ENCODE results near the gene LTB4R2. TPM values are rescaled to one million over a fixed set of nuclear protein-coding genes. Genes with fewer than 3 reads are reported as not detected.

The LTB4R2 gene
- total and polyA plus RNA-seq, 2 experiments from 2014 or later, result 0.40 to 12.6 TPM

DNA sequence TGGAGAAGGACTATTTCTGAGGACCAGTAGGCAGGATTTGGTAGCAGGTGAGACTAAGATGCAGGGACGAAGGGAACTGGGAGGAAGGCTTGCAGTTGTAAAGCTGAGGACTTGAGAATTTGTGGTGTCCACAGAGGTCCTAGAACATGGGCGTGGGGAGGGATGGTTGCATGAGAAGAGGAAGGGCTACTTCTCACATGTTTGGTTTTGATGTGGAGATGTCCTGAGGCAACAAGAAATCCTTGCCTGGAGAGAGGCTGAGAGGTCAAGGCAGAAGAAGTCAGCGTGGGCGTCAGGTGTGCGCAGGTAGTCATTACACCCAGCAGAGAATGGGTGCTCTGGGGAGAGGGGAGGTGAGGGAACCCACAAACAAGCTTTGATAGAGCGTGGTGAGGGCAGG is 32.9 kb upstream of the LTB4R2 start (continued):
- TF ChIP-seq, protein P1, sequence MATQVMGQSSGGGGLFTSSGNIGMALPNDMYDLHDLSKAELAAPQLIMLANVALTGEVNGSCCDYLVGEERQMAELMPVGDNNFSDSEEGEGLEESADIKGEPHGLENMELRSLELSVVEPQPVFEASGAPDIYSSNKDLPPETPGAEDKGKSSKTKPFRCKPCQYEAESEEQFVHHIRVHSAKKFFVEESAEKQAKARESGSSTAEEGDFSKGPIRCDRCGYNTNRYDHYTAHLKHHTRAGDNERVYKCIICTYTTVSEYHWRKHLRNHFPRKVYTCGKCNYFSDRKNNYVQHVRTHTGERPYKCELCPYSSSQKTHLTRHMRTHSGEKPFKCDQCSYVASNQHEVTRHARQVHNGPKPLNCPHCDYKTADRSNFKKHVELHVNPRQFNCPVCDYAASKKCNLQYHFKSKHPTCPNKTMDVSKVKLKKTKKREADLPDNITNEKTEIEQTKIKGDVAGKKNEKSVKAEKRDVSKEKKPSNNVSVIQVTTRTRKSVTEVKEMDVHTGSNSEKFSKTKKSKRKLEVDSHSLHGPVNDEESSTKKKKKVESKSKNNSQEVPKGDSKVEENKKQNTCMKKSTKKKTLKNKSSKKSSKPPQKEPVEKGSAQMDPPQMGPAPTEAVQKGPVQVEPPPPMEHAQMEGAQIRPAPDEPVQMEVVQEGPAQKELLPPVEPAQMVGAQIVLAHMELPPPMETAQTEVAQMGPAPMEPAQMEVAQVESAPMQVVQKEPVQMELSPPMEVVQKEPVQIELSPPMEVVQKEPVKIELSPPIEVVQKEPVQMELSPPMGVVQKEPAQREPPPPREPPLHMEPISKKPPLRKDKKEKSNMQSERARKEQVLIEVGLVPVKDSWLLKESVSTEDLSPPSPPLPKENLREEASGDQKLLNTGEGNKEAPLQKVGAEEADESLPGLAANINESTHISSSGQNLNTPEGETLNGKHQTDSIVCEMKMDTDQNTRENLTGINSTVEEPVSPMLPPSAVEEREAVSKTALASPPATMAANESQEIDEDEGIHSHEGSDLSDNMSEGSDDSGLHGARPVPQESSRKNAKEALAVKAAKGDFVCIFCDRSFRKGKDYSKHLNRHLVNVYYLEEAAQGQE (IDR thresholded peaks at IDR 0.05; ENCODE audit: unreplicated experiment), result no peak
- no peak for TF ChIP-seq EZH2 (IDR thresholded peaks at IDR 0.05; ENCODE audit: low read depth, unreplicated experiment)

DNA sequence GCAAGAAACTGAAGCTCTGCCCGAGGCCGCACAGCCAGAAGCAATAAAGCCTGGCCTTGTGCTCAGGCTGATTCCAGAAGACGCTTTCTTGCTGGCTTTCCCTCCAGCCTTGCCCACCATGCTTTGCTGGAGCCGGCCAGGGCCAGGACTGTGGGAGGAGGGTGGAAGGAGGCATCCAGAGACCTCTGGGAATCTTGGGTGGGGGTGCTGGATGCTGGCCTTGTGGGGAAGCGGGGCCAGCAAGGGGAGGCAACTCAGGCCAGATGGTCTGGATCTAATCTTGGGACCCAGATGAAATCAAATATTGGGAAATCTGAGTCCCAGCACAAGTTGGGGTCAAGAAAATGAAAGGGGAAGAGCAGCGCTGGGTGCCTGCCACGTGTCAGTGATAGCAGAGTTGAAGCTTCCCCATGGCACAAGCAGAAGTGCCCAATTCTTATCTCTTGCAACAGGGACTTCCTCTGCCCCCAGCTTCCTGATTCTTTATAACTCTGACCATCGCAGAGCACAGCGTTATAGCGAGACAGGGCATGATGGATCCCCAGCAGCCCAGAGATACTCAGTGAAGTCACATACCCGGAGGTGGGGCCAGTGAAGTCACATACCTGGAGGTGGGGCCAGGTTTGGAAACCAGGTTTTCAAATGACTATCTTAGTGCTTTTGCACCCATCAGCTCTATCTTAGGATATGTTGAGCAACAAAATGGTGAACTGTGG is 32.2 kb upstream of the LTB4R2 start:
- H3K27ac ChIP-seq (ENCODE audit: low read depth), result no peak overlapping the region
- H3K36me3 Mint-ChIP-seq (ENCODE audit: low read depth), result no peaks in the 10 kb centered on the region
- no peaks in the 10 kb centered on the region; the same call in 1 of the 2 replicates for H4K20me1 ChIP-seq (replicated peaks; ENCODE audit: insufficient read depth)
- H3K4me1 Mint-ChIP-seq, result peaks cover 10% of the 10 kb centered on the region; the same call in 2 of the 3 replicates
- no peaks in the 10 kb centered on the region; the same call in 1 of the 2 replicates for H3K79me2 ChIP-seq (replicated peaks; ENCODE audit: insufficient read depth)
- no peak overlapping the region for H2AFZ ChIP-seq
- H3K9me3 Mint-ChIP-seq, result no peaks in the 10 kb centered on the region
- 0 out of 2 replicates have a peak, but pooled peaks cover 6% of the 10 kb centered on the region for H3K4me1 ChIP-seq (ENCODE audit: insufficient read depth)
- peaks cover 10% of the 10 kb centered on the region for H3K27me3 Mint-ChIP-seq (ENCODE audit: insufficient read depth, low read depth, poor library complexity)
- no peak overlapping the region for H3K27ac Mint-ChIP-seq
- no peak overlapping the region for H3K4me2 ChIP-seq
- no peaks in the 10 kb centered on the region for H3K36me3 ChIP-seq (ENCODE audit: insufficient read depth)
- ATAC-seq (no peak), DNase-seq (ENCODE audit: low spot score) (no peak)
- H3K9me2 ChIP-seq (ENCODE audit: insufficient read depth), result no peaks in the 10 kb centered on the region
- no peaks in the 10 kb centered on the region for H3K27me3 ChIP-seq (ENCODE audit: insufficient read depth)
- no peak overlapping the region for H3K4me3 Mint-ChIP-seq
- no peaks in the 10 kb centered on the region for H3F3A ChIP-seq (replicated peaks; ENCODE audit: low read depth)
- H3K4me3 ChIP-seq, result no peak overlapping the region
- no peak for TF ChIP-seq ZNF114 (CRISPR knock-in tag; IDR thresholded peaks at IDR 0.05)
- TF ChIP-seq, protein P2, sequence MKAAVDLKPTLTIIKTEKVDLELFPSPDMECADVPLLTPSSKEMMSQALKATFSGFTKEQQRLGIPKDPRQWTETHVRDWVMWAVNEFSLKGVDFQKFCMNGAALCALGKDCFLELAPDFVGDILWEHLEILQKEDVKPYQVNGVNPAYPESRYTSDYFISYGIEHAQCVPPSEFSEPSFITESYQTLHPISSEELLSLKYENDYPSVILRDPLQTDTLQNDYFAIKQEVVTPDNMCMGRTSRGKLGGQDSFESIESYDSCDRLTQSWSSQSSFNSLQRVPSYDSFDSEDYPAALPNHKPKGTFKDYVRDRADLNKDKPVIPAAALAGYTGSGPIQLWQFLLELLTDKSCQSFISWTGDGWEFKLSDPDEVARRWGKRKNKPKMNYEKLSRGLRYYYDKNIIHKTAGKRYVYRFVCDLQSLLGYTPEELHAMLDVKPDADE (IDR thresholded peaks at IDR 0.05), result no peak
- TF ChIP-seq, protein P1 (IDR thresholded peaks at IDR 0.05; ENCODE audit: unreplicated experiment), result no peak
- no peak for TF ChIP-seq JUNB (IDR thresholded peaks at IDR 0.05; ENCODE audit: unreplicated experiment)
- TF ChIP-seq EZH2phosphoT487 (IDR thresholded peaks at IDR 0.05; ENCODE audit: unreplicated experiment), result no peak
- TF ChIP-seq EZH2 (IDR thresholded peaks at IDR 0.05; ENCODE audit: low read depth, unreplicated experiment), result no peak
- TF ChIP-seq, protein P3, sequence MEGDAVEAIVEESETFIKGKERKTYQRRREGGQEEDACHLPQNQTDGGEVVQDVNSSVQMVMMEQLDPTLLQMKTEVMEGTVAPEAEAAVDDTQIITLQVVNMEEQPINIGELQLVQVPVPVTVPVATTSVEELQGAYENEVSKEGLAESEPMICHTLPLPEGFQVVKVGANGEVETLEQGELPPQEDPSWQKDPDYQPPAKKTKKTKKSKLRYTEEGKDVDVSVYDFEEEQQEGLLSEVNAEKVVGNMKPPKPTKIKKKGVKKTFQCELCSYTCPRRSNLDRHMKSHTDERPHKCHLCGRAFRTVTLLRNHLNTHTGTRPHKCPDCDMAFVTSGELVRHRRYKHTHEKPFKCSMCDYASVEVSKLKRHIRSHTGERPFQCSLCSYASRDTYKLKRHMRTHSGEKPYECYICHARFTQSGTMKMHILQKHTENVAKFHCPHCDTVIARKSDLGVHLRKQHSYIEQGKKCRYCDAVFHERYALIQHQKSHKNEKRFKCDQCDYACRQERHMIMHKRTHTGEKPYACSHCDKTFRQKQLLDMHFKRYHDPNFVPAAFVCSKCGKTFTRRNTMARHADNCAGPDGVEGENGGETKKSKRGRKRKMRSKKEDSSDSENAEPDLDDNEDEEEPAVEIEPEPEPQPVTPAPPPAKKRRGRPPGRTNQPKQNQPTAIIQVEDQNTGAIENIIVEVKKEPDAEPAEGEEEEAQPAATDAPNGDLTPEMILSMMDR (conservative IDR thresholded peaks at IDR 0.05; ENCODE audit: low read depth in 2 of 2), result no peak
- no peak for TF ChIP-seq POLR2AphosphoS5 (IDR thresholded peaks at IDR 0.05; ENCODE audit: low read depth)

Data from GM23338 (cell line).